ENCODE data around the gene ASPG. TPM values are rescaled to one million over a fixed set of nuclear protein-coding genes. Genes with fewer than 3 reads are reported as not detected.
"Not testable (repeated sequence)": the region's sequence is repeated elsewhere in the genome, so short reads cannot be mapped to it uniquely, and the experiment has no call there.

The ASPG gene
- total and polyA plus RNA-seq, 5 donors from 2014 or later, result not detected

GRCh38 chr14:104149617-104150135 lies 64.2 kb downstream of the ASPG start:
- H3K27ac Mint-ChIP-seq, result no peak overlapping the region
- no peaks in the 10 kb centered on the region for H3K36me3 Mint-ChIP-seq
- H3K9me3 Mint-ChIP-seq, result no peaks in the 10 kb centered on the region
- ATAC-seq (ENCODE audit: low read depth in 2 of 2) (no peak), DNase-seq (no peak)
- H3K4me3 Mint-ChIP-seq, result no peak overlapping the region
- H3K27me3 Mint-ChIP-seq, result peaks cover 5% of the 10 kb centered on the region
- Histone ChIP-seq H3K27me3 (ENCODE audit: control insufficient read depth, insufficient read depth, low read length) (no peaks in the 10 kb centered on the region), H3K4me1 (ENCODE audit: control insufficient read depth, insufficient read depth, low read length, poor library complexity, severe bottlenecking) (no peaks in the 10 kb centered on the region), H3K27ac (ENCODE audit: insufficient read depth, low read length, poor library complexity, severe bottlenecking) (no peak overlapping the region), H3K4me3 (ENCODE audit: low read depth, low read length) (no peak overlapping the region), H3K9me3 (ENCODE audit: control insufficient read depth in 2 of 2, low read length in 2 of 2) (no peaks in the 10 kb centered on the region), H3K36me3 (ENCODE audit: control insufficient read depth, insufficient read depth, low read length) (no peaks in the 10 kb centered on the region)
- no peaks in the 10 kb centered on the region for H3K4me1 Mint-ChIP-seq

DNA sequence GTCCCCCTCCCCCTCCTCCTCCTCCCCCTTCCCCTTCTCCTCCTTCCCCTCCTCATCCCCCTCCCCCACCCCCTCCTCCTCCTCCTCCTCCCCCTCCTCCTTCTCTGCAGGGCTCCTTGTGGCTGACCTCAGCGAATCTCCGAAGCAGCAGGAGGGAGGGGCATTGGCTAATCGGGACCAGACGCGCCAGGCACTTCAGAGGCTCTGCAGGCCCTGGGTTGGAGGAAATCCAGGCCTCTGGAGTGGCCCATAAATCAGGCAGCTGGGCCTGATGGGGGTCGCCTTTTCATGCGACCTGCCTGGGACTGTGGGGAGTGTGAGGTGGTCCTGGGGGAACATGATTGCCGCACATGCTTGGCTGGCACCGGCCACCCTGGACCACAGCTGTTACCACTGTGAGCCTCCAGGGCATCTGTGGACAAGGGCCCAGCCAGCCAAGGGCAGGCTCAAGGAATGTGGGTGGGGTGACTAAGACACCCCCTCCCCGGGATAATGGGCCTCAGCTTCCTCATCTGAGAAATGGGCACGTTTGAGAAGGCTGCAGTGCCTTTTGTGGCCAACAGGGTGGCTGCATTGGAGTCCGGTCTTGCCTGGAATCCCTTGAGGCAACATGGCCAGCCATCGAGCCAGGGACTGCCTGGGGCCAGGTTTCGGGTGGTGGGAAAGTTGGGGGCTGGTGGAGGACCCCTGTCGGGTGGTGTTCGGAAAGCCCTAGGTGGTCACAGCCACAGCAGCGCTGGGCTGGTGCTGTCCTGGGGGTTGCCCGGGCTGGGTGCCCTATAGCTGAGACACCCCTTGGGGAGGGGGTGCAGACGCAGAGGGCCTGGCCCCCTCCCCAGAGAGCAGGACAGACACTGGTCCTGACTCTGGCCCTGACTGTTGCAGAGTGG lies 64.9 kb downstream of the ASPG start:
- no peaks in the 10 kb centered on the region for H3K4me1 Mint-ChIP-seq
- no peak overlapping the region for H3K4me3 Mint-ChIP-seq
- DNase-seq, result no peak
- H3K4me3 ChIP-seq (ENCODE audit: low read depth, low read length), result no peak overlapping the region
- no peaks in the 10 kb centered on the region for H3K36me3 ChIP-seq (ENCODE audit: control insufficient read depth, insufficient read depth, low read length)
- no peaks in the 10 kb centered on the region for H3K9me3 Mint-ChIP-seq
- no peaks in the 10 kb centered on the region for H3K9me3 ChIP-seq (ENCODE audit: control insufficient read depth in 2 of 2, low read length in 2 of 2)
- no peak for ATAC-seq (ENCODE audit: low read depth in 2 of 2)
- no peaks in the 10 kb centered on the region for H3K27me3 ChIP-seq (ENCODE audit: control insufficient read depth, insufficient read depth, low read length)
- no peaks in the 10 kb centered on the region for H3K36me3 Mint-ChIP-seq
- peaks cover 5% of the 10 kb centered on the region for H3K27me3 Mint-ChIP-seq
- no peak overlapping the region for H3K27ac ChIP-seq (ENCODE audit: insufficient read depth, low read length, poor library complexity, severe bottlenecking)
- no peaks in the 10 kb centered on the region for H3K4me1 ChIP-seq (ENCODE audit: control insufficient read depth, insufficient read depth, low read length, poor library complexity, severe bottlenecking)
- H3K27ac Mint-ChIP-seq, result no peak overlapping the region

DNA sequence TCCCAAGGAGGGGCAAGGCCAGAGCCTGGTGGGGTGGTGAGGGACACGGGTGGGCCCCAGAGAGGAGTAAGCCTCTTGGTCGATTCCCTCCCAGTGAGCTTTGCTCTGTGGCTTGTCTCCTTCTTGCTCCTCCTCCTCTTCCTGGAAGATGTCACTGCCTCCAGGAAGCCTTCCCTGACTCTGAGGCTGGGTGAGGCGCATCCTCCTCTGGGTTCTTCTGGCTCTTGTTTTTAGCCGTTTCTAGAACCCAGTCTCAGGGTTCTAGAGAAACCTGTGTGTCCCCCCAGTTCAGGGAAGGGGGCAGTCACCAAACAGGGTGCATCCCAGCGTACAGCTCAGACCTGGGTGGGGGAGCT lies 65.5 kb downstream of the ASPG start:
- ATAC-seq (ENCODE audit: low read depth in 2 of 2), result no peak
- H3K9me3 ChIP-seq (ENCODE audit: control insufficient read depth in 2 of 2, low read length in 2 of 2), result no peaks in the 10 kb centered on the region

DNA sequence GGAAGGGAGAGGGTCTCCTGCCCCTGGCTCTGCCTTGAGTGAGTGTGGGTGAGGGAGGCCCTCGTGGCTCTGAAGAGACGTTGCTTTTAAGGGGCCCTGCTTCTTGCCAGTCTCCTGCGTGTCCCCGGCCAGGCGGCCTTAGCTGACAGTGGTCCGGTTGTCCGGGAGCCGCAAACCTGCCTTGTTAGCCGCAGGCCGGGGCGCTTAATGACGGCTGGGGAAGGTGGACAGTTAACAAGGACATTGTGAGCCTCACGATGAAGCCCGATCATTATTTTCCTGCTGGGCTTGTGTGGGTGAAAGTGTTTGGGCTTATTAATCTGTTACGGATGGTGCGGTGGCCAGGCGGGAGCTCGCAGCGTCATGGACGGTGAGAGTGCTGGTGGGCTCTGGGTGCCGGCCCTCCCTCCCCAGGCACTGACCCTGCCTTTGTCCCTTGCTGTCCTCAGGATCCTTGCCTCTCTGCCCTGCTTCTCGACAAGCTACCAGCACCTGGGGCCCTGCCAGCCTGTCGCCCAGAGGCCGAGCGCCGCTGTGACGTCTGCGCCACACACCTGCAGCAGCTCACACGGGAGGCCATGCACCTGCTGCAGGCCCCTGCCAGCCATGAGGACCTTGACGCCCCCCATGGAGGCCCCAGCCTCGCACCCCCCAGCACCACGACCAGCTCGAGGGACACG lies 66.2 kb downstream of the ASPG start:
- DNase-seq (no peak), ATAC-seq (ENCODE audit: low read depth in 2 of 2) (no peak)
- no peaks in the 10 kb centered on the region for H3K4me1 Mint-ChIP-seq
- no peak overlapping the region for H3K4me3 Mint-ChIP-seq
- no peak overlapping the region for H3K27ac Mint-ChIP-seq
- H3K27me3 Mint-ChIP-seq, result peaks cover 5% of the 10 kb centered on the region
- no peaks in the 10 kb centered on the region for H3K9me3 ChIP-seq (ENCODE audit: control insufficient read depth in 2 of 2, low read length in 2 of 2)
- no peaks in the 10 kb centered on the region for H3K36me3 Mint-ChIP-seq
- H3K27me3 ChIP-seq (ENCODE audit: control insufficient read depth, insufficient read depth, low read length), result no peaks in the 10 kb centered on the region
- H3K36me3 ChIP-seq (ENCODE audit: control insufficient read depth, insufficient read depth, low read length), result no peaks in the 10 kb centered on the region
- no peak overlapping the region for H3K27ac ChIP-seq (ENCODE audit: insufficient read depth, low read length, poor library complexity, severe bottlenecking)
- H3K4me1 ChIP-seq (ENCODE audit: control insufficient read depth, insufficient read depth, low read length, poor library complexity, severe bottlenecking), result no peaks in the 10 kb centered on the region
- peaks cover 0 to 1% (median 0%) of the 10 kb centered on the region in 7 donors for H3K9me3 Mint-ChIP-seq
- no peak overlapping the region for H3K4me3 ChIP-seq (ENCODE audit: low read depth, low read length)

More for the DNA sequence above, 65.5 kb downstream of the ASPG start:
- Mint-ChIP-seq H3K27me3 (peaks cover 5% of the 10 kb centered on the region), H3K36me3 (no peaks in the 10 kb centered on the region), H3K4me1 (no peaks in the 10 kb centered on the region), H3K9me3 (peaks cover 0 to under 1% (median 0%) of the 10 kb centered on the region in 7 donors), H3K27ac (no peak overlapping the region), H3K4me3 (no peak overlapping the region)
- Histone ChIP-seq H3K27ac (ENCODE audit: insufficient read depth, low read length, poor library complexity, severe bottlenecking) (no peak overlapping the region), H3K36me3 (ENCODE audit: control insufficient read depth, insufficient read depth, low read length) (no peaks in the 10 kb centered on the region), H3K4me3 (ENCODE audit: low read depth, low read length) (no peak overlapping the region), H3K4me1 (ENCODE audit: control insufficient read depth, insufficient read depth, low read length, poor library complexity, severe bottlenecking) (no peaks in the 10 kb centered on the region), H3K27me3 (ENCODE audit: control insufficient read depth, insufficient read depth, low read length) (no peaks in the 10 kb centered on the region)
- no peak for DNase-seq

GRCh38 chr14:104152246-104152575 lies 66.7 kb downstream of the ASPG start:
- Mint-ChIP-seq H3K27me3 (peaks cover 5% of the 10 kb centered on the region), H3K27ac (no peak overlapping the region), H3K4me3 (no peak overlapping the region), H3K36me3 (no peaks in the 10 kb centered on the region), H3K9me3 (peaks cover 0 to 1% (median 0%) of the 10 kb centered on the region in 7 donors), H3K4me1 (no peaks in the 10 kb centered on the region)
- no peaks in the 10 kb centered on the region for H3K4me1 ChIP-seq (ENCODE audit: control insufficient read depth, insufficient read depth, low read length, poor library complexity, severe bottlenecking)
- no peaks in the 10 kb centered on the region for H3K27me3 ChIP-seq (ENCODE audit: control insufficient read depth, insufficient read depth, low read length)
- ATAC-seq (ENCODE audit: low read depth in 2 of 2) (no peak), DNase-seq (no peak)
- H3K27ac ChIP-seq (ENCODE audit: insufficient read depth, low read length, poor library complexity, severe bottlenecking), result no peak overlapping the region
- no peaks in the 10 kb centered on the region for H3K36me3 ChIP-seq (ENCODE audit: control insufficient read depth, insufficient read depth, low read length)
- no peaks in the 10 kb centered on the region for H3K9me3 ChIP-seq (ENCODE audit: control insufficient read depth in 2 of 2, low read length in 2 of 2)
- H3K4me3 ChIP-seq (ENCODE audit: low read depth, low read length), result no peak overlapping the region

DNA sequence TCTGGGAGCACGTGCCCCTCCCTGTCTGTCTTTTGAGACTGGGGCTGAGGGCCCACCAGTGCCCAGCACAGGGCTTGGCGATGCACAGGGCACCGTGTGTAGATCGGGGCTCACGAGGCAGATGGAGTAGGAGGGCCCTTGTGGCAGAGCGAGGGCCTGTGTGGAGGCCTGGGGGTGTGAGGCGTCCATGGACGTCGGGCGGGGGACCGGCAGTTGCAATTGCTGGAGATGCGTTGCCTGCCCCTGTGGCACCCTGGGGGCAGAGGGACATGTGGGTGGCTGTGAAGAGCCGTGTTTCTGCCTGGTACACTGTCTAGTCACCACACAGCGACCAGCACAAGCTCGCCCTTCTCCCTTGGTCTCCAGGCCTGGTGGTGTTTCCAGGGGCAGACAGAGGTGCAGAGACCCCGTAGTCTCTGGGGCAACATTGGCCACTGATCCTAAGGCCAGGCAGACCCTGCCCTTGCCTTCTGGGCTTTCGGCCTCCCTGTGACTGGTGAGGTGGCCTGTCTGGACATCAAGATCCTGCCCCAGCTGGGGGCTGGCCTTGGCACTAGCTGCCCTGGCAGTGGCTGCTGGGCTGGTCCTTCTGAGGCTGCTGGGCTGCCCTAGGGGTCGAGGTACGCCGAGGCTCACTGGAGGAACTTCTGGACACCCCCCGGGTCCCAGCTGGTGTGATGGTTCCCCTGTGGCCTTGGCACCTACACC lies 67.3 kb downstream of the ASPG start:
- no peak for ATAC-seq (ENCODE audit: low read depth in 2 of 2)
- H3K4me1 ChIP-seq (ENCODE audit: control insufficient read depth, insufficient read depth, low read length, poor library complexity, severe bottlenecking), result no peaks in the 10 kb centered on the region
- H3K27ac Mint-ChIP-seq, result no peak overlapping the region
- H3K4me1 Mint-ChIP-seq, result no peaks in the 10 kb centered on the region
- no peaks in the 10 kb centered on the region for H3K9me3 ChIP-seq (ENCODE audit: control insufficient read depth in 2 of 2, low read length in 2 of 2)
- H3K27ac ChIP-seq (ENCODE audit: insufficient read depth, low read length, poor library complexity, severe bottlenecking), result no peak overlapping the region
- H3K27me3 Mint-ChIP-seq, result peaks cover 5% of the 10 kb centered on the region
- H3K36me3 ChIP-seq (ENCODE audit: control insufficient read depth, insufficient read depth, low read length), result no peaks in the 10 kb centered on the region
- no peak for DNase-seq
- no peaks in the 10 kb centered on the region for H3K27me3 ChIP-seq (ENCODE audit: control insufficient read depth, insufficient read depth, low read length)
- H3K4me3 Mint-ChIP-seq, result no peak overlapping the region
- H3K9me3 Mint-ChIP-seq, result peaks cover 0 to 1% (median 0%) of the 10 kb centered on the region in 7 donors
- no peak overlapping the region for H3K4me3 ChIP-seq (ENCODE audit: low read depth, low read length)
- no peaks in the 10 kb centered on the region for H3K36me3 Mint-ChIP-seq

DNA sequence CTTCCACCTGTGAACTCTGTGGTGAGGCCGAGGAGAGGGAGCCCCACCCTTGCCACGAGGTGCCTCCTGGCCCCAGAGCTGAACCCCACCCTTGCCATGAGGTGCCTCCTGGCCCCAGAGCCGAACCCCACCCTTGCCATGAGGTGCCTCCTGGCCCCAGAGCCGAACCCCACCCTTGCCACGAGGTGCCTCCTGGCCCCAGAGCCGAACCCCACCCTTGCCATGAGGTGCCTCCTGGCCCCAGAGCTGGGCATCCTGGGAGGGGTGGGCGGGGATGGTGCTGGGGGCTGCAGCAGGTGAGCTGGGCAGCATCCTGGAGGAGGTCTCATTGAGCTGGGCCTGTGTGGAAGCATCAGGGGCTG lies 67.9 kb downstream of the ASPG start:
- not testable (repeated sequence) for H3K27ac Mint-ChIP-seq; H3K27ac ChIP-seq (ENCODE audit: insufficient read depth, low read length, poor library complexity, severe bottlenecking); H3K4me3 Mint-ChIP-seq; H3K27me3 Mint-ChIP-seq; H3K36me3 ChIP-seq (ENCODE audit: control insufficient read depth, insufficient read depth, low read length); DNase-seq; H3K4me3 ChIP-seq (ENCODE audit: low read depth, low read length); H3K27me3 ChIP-seq (ENCODE audit: control insufficient read depth, insufficient read depth, low read length); ATAC-seq (ENCODE audit: low read depth in 2 of 2); H3K9me3 ChIP-seq (ENCODE audit: control insufficient read depth in 2 of 2, low read length in 2 of 2); H3K4me1 ChIP-seq (ENCODE audit: control insufficient read depth, insufficient read depth, low read length, poor library complexity, severe bottlenecking); H3K36me3 Mint-ChIP-seq; H3K4me1 Mint-ChIP-seq; H3K9me3 Mint-ChIP-seq

Measured in CD4-positive, CD25-positive, alpha-beta regulatory T cell (primary cell).